ENCODE results near the gene AFG3L2. TPM values are rescaled to one million over a fixed set of nuclear protein-coding genes. Genes with fewer than 3 reads are reported as not detected.

AFG3L2 gene
- total and polyA plus RNA-seq, 9 of the 15 experiments (the other 6 are each of a cell fraction or from before 2014, with no cell fraction given): 24.1 to 109 (median 84.0) TPM

DNA sequence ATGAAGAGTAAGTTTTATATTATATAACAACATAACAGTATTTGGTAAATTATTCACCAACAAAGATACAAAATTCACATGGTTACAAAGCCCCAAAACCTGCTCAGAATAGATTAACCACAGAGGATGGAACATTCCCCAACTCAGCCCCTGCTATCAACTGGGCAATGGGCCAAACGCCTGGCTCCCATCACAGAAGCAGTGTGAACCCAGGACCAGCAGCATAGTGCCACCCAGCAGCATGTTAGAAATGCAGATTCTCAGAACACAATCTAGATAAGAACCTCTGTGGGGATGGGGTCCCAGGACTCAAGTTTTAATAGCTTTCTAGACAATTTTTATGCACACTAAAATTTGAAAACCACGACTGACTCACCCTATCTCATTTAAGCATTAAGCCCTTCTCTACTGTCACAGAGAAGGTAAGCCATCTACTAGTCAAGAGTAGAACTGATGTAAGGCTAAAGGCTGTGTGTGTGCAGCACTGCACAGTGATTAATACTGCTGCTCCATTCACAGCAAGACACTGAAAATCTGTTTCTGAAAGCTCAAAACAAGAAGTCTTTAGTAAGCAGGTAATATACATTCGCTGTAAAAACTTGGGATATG is 15.2 kb downstream of the AFG3L2 start:
- Histone ChIP-seq H3K27ac (ENCODE audit: extremely low read depth, low read depth, low read length) (no peak overlapping the region), H3K4me3 (no peak overlapping the region), H3K9me1 (ENCODE audit: control insufficient read depth, insufficient read depth, low read length) (no peaks in the 10 kb centered on the region), H2AFZ (ENCODE audit: low read depth, low read length) (no peak overlapping the region), H3K36me3 (ENCODE audit: control insufficient read depth, insufficient read depth, low read length) (peaks cover 96% of the 10 kb centered on the region), H3K4me2 (ENCODE audit: insufficient read depth, low read length) (peak overlapping the region; percentile 0; the same call in 1 of the 2 replicates), H3K9me3 (replicated peaks; ENCODE audit: control insufficient read depth, insufficient read depth, low read depth, low read length) (no peaks in the 10 kb centered on the region), H3K79me2 (ENCODE audit: control insufficient read depth, insufficient read depth, low read length) (peaks cover 41% of the 10 kb centered on the region), H4K20me1 (replicated peaks; ENCODE audit: control insufficient read depth, insufficient read depth, low read length) (peaks cover 6% of the 10 kb centered on the region; the same call in 1 of the 2 replicates), H3K27me3 (ENCODE audit: control insufficient read depth in 2 of 2, insufficient read depth in 2 of 2, low read length in 2 of 2) (no peaks in the 10 kb centered on the region), H3K4me1 (replicated peaks in 1 of 2; ENCODE audit: control insufficient read depth in 2 of 2, insufficient read depth in 2 of 2, low read length in 2 of 2) (peaks cover 3 to 23% of the 10 kb centered on the region in 2 experiments; a peak in 3 of 5 replicates), H3K9ac (ENCODE audit: insufficient read depth in 1 of 2, low read depth in 2 of 2, low read length in 2 of 2) (no peak overlapping the region)
- 37% methylated on average over 3 of the region's 3 CpGs for WGBS (ENCODE audit: insufficient coverage, low coverage, missing lambda C conversion rate)
- FAIRE-seq (no peak), DNase-seq (ENCODE audit: extremely low read depth in 1 of 4, low spot score in 3 of 4) (peak in 2 of 4 experiments; percentile 40 to 59), ATAC-seq (peak; percentile 46)
- TF ChIP-seq KDM1A (IDR thresholded peaks at IDR 0.05) (no peak), SMARCB1 (IDR thresholded peaks at IDR 0.05; ENCODE audit: insufficient read length, low read depth) (no peak), EWSR1 (IDR thresholded peaks at IDR 0.05; ENCODE audit: borderline replicate concordance, low read depth, partially characterized antibody) (no peak), CBFA2T3 (IDR thresholded peaks at IDR 0.05) (0 out of 2 replicates have a peak, but pooled peaks have one; percentile 9), NFIC (IDR thresholded peaks at IDR 0.05) (peak; percentile 89), JUND (IDR thresholded peaks at IDR 0.05; ENCODE audit: borderline replicate concordance, low read depth, low read length) (no peak), JUND (tag; IDR thresholded peaks at IDR 0.05; ENCODE audit: borderline replicate concordance, low read depth, low read length) (peak; percentile 46; the same call in 1 of the 3 replicates), HNRNPLL (IDR thresholded peaks at IDR 0.05; ENCODE audit: low read depth, low read length, poor library complexity, severe bottlenecking) (no peak), FOSL1 (tag; conservative IDR thresholded peaks at IDR 0.05) (peak; percentile 82), ADNP (tag; IDR thresholded peaks at IDR 0.05) (0 out of 2 replicates have a peak, but pooled peaks have one; percentile 22), HDAC1 (IDR thresholded peaks at IDR 0.05) (peak in 1 of 2 experiments; percentile 26; a peak in 1 of 4 replicates), SMARCA4 (IDR thresholded peaks at IDR 0.05) (peak; percentile 21; the same call in 1 of the 2 replicates)
- TF ChIP-seq, protein P1, sequence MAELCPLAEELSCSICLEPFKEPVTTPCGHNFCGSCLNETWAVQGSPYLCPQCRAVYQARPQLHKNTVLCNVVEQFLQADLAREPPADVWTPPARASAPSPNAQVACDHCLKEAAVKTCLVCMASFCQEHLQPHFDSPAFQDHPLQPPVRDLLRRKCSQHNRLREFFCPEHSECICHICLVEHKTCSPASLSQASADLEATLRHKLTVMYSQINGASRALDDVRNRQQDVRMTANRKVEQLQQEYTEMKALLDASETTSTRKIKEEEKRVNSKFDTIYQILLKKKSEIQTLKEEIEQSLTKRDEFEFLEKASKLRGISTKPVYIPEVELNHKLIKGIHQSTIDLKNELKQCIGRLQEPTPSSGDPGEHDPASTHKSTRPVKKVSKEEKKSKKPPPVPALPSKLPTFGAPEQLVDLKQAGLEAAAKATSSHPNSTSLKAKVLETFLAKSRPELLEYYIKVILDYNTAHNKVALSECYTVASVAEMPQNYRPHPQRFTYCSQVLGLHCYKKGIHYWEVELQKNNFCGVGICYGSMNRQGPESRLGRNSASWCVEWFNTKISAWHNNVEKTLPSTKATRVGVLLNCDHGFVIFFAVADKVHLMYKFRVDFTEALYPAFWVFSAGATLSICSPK (IDR thresholded peaks at IDR 0.05; ENCODE audit: borderline replicate concordance): no peak
- TF ChIP-seq, protein P2, sequence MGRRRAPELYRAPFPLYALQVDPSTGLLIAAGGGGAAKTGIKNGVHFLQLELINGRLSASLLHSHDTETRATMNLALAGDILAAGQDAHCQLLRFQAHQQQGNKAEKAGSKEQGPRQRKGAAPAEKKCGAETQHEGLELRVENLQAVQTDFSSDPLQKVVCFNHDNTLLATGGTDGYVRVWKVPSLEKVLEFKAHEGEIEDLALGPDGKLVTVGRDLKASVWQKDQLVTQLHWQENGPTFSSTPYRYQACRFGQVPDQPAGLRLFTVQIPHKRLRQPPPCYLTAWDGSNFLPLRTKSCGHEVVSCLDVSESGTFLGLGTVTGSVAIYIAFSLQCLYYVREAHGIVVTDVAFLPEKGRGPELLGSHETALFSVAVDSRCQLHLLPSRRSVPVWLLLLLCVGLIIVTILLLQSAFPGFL (CRISPR knock-in tag; IDR thresholded peaks at IDR 0.05): no peak
- TF ChIP-seq, protein P3, sequence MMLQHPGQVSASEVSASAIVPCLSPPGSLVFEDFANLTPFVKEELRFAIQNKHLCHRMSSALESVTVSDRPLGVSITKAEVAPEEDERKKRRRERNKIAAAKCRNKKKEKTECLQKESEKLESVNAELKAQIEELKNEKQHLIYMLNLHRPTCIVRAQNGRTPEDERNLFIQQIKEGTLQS (IDR thresholded peaks at IDR 0.05): peak; percentile 33; the same call in 1 of the 2 replicates
- TF ChIP-seq, protein P3 (CRISPR knock-in tag; conservative IDR thresholded peaks at IDR 0.05): no peak
- ChIA-PET CTCF (ENCODE audit: low intra/inter-chr PET ratio) (no interaction called here), POLR2A (interaction anchor here (2.5 kb wide), 1 partner anchor 14 kb away, joined by 18 read pairs; the partner anchor contains the start of gene AFG3L2)
- in situ Hi-C loops (cut with MboI) (no loop called here), intact Hi-C loops (cut with micrococcal nuclease) (no loop called here)
- BruUV-seq (replicated peaks): no TSS peak
